Measurements from ENCODE around the gene MAPK7.
A peak's percentile ranks its signal among the peaks of the same experiment; 100 is the strongest.

The MAPK7 gene

DNA sequence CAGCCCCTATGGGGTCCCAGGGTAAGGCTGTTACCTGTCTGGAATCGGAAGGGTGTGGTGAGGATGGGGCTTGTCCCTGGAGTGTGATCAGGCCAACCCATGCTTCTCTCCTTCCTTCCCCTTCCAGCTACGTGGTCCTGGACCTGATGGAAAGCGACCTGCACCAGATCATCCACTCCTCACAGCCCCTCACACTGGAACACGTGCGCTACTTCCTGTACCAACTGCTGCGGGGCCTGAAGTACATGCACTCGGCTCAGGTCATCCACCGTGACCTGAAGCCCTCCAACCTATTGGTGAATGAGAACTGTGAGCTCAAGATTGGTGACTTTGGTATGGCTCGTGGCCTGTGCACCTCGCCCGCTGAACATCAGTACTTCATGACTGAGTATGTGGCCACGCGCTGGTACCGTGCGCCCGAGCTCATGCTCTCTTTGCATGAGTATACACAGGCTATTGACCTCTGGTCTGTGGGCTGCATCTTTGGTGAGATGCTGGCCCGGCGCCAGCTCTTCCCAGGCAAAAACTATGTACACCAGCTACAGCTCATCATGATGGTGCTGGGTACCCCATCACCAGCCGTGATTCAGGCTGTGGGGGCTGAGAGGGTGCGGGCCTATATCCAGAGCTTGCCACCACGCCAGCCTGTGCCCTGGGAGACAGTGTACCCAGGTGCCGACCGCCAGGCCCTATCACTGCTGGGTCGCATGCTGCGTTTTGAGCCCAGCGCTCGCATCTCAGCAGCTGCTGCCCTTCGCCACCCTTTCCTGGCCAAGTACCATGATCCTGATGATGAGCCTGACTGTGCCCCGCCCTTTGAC lies 2.4 kb downstream of the MAPK7 start:
- no peak for DNase-seq (ENCODE audit: low read depth, low spot score)

DNA sequence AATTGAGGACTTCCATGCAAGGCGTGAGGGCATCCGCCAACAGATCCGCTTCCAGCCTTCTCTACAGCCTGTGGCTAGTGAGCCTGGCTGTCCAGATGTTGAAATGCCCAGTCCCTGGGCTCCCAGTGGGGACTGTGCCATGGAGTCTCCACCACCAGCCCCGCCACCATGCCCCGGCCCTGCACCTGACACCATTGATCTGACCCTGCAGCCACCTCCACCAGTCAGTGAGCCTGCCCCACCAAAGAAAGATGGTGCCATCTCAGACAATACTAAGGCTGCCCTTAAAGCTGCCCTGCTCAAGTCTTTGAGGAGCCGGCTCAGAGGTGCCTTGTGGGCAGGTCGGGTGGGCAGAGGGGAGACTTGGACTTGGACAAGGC lies 3.1 kb downstream of the MAPK7 start:
- no peak for DNase-seq (ENCODE audit: low read depth, low spot score)

- no peak for DNase-seq (ENCODE audit: low read depth, low spot score)
Observed at GRCh38 chr17:19381741-19382444, 3.6 kb downstream of the MAPK7 start.

- no peak for DNase-seq (ENCODE audit: low read depth, low spot score)
Observed at GRCh38 chr17:19382531-19383444, 4.5 kb downstream of the MAPK7 start.

DNA sequence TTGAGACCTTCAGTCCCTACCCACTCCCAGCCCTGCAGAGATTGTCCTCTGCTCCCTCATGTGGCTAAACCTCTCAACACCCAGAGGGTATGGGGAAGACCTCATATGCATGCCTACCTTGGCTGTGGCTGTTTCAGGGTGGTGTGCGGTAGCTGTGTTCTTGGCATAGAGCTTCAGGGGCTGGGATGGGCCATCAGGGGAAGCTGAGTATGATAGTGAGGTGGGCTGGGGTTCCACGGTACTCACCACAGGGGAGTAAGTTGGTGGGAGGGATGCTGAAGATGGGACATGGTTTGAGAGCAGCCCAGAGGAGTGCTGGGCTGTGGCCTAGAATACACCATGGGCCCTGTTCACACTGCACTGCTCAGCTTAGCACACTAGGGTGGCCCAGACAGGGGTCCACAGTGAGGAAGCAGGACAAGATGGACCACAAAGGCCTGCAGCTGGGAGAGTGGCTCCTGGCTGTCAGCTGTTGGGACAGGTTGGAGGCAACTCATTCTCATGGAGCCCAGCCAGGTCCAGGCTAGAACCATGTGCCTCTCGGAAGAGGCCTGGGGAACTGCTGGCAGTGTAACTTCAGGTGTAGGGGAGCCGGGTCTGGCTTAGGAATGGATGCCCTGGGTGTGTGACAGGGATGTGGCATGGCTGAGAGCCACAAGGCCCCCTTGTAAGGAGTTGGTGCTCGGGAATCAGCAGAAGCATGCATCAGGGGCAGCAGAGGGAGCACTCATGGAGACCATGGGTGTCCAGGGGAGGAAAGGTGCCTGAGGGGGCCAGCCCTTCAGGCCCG lies 5.6 kb downstream of the MAPK7 start:
- no peak for DNase-seq (ENCODE audit: low read depth, low spot score)

- peak; percentile 46 for DNase-seq (ENCODE audit: low read depth, low spot score)
Observed at GRCh38 chr17:19384723-19385391, 6.6 kb downstream of the MAPK7 start.

GRCh38 chr17:19385521-19385983 lies 7.3 kb downstream of the MAPK7 start:
- no peak for DNase-seq (ENCODE audit: low read depth, low spot score)

GRCh38 chr17:19386051-19386929 lies 8.0 kb downstream of the MAPK7 start:
- peak; percentile 54 for DNase-seq (ENCODE audit: low read depth, low spot score)

DNA sequence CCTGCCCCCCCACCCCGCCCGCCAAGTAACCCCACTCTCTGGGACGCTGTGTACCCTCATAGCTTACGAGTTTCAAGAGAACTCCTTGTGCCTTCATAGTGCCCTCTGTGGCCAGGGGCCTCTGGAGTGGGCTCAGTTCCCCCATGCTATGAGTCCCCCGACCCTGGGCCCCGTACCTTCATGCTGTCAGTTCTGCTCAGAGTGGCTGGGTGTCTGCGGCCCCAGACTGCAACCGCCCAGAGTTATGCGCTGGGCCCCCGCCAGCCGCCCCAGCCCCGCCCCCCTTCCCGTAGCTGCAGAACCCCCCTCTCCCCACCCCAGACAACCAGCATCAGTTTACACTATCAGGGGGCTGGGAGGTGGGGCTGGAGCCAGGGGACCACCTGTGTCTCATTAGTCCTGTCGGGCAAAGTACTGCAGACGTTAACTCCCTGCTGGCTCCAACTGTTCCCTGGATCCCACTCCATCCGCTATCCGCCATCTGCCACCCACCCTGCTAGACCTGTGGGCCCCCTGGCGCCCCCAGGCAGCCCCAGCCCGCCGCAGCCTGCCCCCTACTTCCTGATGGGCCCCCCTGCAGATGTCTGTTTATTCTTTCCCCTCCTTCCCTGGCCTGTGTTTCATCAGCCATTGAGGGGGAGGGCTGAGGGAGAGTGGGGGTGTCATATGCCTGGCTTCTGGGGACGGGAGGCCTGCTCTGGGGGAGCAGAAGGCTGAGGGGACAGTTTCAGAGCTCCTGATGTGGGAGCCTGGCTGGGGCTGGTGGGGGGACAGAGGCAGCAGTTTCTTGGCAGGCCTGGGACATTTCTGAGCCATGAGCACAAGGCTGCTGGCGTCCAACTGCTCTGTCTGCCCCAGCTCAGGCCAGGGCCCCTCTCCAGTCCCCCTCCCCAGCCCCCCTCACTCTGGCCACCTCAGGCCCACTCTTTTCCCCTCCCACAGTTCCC lies 8.9 kb downstream of the MAPK7 start, which contains the start of gene MFAP4:
TSS of gene MFAP4 (minus strand) at position 217 of the 947 bp plus-strand sequence. CDS start at position 182, 35 bp downstream.
- DNase-seq (ENCODE audit: low read depth, low spot score): peak; percentile 92

DNA sequence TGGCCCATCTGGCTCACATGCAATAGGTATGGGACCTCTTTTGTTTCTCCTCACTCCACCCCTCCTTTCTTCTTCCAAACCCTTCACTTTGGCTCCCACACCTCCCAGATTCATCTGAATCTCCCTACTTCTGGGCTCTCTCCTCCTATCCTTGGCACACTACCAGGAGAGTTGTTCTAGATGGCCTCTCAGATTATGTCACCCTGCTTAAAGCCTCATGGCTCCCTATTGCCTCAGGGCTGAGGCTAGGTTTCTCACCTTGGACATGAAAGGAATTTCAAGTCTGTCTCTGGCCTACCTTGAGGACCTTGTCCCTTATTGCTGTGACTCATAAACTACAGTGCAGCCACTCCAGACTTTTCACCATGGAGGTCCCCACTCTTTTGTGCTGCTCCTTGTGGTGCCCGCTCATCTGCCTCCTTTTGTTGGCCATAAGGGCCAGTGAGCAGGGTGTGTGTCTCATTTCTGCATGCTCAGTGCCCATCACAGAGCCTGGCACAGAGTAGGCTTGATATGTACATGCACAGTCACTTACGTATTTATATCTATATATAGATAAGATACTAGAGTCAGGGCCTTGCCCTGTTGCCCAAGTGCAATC lies 9.7 kb downstream of the MAPK7 start:
- no peak for DNase-seq (ENCODE audit: low read depth, low spot score)

- DNase-seq (ENCODE audit: low read depth, low spot score): no peak
Observed at GRCh38 chr17:19388791-19389785, 10.8 kb downstream of the MAPK7 start.

- peak; percentile 31 for DNase-seq (ENCODE audit: low read depth, low spot score)
Observed at GRCh38 chr17:19390951-19391350, 12.7 kb downstream of the MAPK7 start.

DNA sequence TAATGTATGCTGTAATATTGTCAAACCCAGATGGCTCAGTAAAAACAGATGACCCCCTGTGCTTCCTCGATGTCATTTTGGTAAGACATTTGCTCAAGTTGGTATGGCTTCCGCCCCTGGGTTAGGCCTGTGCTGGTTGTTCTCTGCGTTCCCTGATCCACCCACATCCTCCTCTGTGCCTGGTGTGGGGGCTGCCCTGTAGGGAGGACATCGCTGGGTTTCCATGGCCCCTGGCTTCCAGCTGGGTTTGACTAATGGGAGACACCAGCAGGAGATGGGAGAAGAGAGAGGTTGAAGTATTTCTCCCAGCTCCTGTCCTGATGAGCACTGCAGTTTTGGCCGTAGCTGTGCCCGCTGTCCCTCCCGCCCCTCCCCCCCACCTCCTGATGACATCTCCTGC lies 13.1 kb downstream of the MAPK7 start:
- DNase-seq (ENCODE audit: low read depth, low spot score): no peak

- no peak for DNase-seq (ENCODE audit: low read depth, low spot score)
Observed at GRCh38 chr17:19392303-19392702, 14.0 kb downstream of the MAPK7 start.

DNA sequence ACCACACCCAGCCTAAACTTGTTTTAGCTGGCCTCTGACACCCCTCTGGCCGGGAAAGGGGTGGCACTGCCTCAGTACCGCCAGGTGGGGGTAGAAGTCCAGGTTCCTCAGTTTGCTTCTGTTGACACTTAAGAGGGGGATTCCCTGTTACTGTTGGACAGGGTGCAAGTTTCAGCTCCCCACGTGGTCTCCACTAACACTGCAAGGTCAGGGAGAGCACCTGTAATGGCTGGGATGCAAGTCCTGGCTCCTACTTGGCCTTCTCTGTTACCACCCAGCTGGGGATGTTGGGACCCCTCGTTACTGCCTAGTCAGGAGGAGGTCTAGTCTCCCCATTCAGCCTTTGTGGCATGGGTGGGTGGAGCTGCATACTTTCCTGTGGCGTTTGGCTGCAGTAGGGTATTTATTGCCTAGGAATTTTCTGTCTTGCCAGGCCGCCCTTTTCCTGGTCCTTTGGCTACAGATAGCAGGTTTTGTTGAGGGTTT lies 19.3 kb downstream of the MAPK7 start:
- DNase-seq (ENCODE audit: low read depth, low spot score): peak; percentile 36
